Stimulated activated effector memory CD8-positive, alpha-beta T cell treated with anti-CD3 and anti-CD28 coated beads, Interleukin-12 subunit alpha, Interleukin-12 subunit beta, amount 100 ng/mL, for 72 hours (primary cell): ENCODE results near the gene NSMF.
"Not testable (repeated sequence)": the region's sequence is repeated elsewhere in the genome, so short reads cannot be mapped to it uniquely, and the experiment has no call there.

Source experiments
- ATAC-seq: fragments of 150-1000 bp; cut with Tn5 transposase; 2 replicates; pipeline ENCODE4 v1.10.0; 2021
- DNase-seq, 2 donors: peaks; one replicate each; pipeline ENCODE4 v3.0.0; 2021 to 2022; ENCODE audit warnings: low spot score in 2 of 2
- H3K27ac Mint-ChIP-seq: one replicate; pipeline ENCODE4 v1.8.0; 2022; ENCODE audit warnings: mild to moderate bottlenecking, mixed read lengths
- H3K36me3 Mint-ChIP-seq: one replicate; pipeline ENCODE4 v1.8.0; 2022; ENCODE audit warnings: mild to moderate bottlenecking, mixed read lengths
- H3K4me1 Mint-ChIP-seq: one replicate; pipeline ENCODE4 v1.8.0; 2022; ENCODE audit warnings: mixed read lengths
- H3K4me3 Mint-ChIP-seq: one replicate; pipeline ENCODE4 v1.8.0; 2022; ENCODE audit warnings: mild to moderate bottlenecking, mixed read lengths
- H3K9me3 Mint-ChIP-seq: one replicate; pipeline ENCODE4 v1.8.0; 2022; ENCODE audit warnings: mixed read lengths

Gene NSMF

GRCh38 chr9:137411645-137412380, 47.3 kb downstream of the NSMF start:
- no peaks in the 10 kb centered on the region for H3K4me1 Mint-ChIP-seq
- no peaks in the 10 kb centered on the region for H3K9me3 Mint-ChIP-seq
- ATAC-seq: peak; percentile 66
- peak overlapping the region; percentile 55 for H3K4me3 Mint-ChIP-seq
- peak; percentile 37 to 74 for DNase-seq
- H3K36me3 Mint-ChIP-seq: no peaks in the 10 kb centered on the region
- no peak overlapping the region for H3K27ac Mint-ChIP-seq

DNA sequence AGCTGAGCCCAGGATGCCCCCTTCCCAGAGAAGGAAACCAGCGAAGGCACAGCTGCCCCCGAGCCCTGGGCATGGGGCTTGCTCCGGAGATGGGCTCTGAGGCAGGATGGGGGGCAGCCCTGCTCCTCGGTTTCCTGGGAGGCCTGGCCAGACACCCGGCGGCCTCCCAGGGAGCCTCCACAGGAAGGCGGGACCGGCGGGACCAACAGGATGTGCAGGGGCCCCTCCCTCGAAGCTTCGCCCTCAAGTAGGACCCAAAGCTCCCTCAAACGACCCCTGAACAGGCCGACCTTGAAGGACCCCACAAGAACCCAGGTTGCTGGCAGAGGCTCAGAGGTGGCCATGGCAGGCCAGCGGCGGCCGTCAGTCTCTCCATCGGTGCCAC, 47.9 kb downstream of the NSMF start:
- no peaks in the 10 kb centered on the region for H3K4me1 Mint-ChIP-seq
- H3K36me3 Mint-ChIP-seq: peaks cover 1% of the 10 kb centered on the region
- no peak overlapping the region for H3K27ac Mint-ChIP-seq
- peak; percentile 4 for ATAC-seq
- H3K9me3 Mint-ChIP-seq: no peaks in the 10 kb centered on the region
- peak overlapping the region; percentile 55 for H3K4me3 Mint-ChIP-seq
- no peak for DNase-seq

GRCh38 chr9:137410891-137411249, 48.3 kb downstream of the NSMF start:
- H3K4me1 Mint-ChIP-seq: peaks cover 3% of the 10 kb centered on the region
- peak overlapping the region; percentile 55 for H3K4me3 Mint-ChIP-seq
- DNase-seq: no peak
- ATAC-seq: no peak
- no peak overlapping the region for H3K27ac Mint-ChIP-seq
- H3K9me3 Mint-ChIP-seq: no peaks in the 10 kb centered on the region
- peaks cover 5% of the 10 kb centered on the region for H3K36me3 Mint-ChIP-seq

GRCh38 chr9:137410236-137410890, 48.8 kb downstream of the NSMF start:
- not testable (repeated sequence) for H3K27ac Mint-ChIP-seq, ATAC-seq, H3K9me3 Mint-ChIP-seq, H3K36me3 Mint-ChIP-seq, DNase-seq, H3K4me1 Mint-ChIP-seq
- peak overlapping the region; percentile 55 for H3K4me3 Mint-ChIP-seq

DNA sequence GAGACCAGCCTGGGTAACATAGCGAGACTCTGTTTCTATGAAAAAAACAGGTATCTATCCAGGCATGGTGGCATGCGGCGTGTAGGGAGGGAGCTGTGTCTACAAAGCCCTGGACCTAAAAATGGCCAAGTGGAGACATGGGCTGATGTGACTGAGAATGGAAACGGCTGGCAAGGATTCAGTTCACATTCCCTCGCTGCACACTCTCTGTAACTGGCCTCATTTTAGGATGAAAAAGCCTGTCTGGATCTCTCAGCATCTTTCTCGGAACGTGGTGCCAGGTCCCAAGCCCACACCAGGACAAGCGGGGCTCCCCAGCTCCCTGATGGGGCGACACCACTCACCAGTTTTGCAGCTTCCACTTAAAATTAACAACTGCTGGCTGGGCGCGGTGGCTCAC, 49.6 kb downstream of the NSMF start:
- Mint-ChIP-seq H3K27ac (no peak overlapping the region), H3K36me3 (peaks cover 11% of the 10 kb centered on the region), H3K4me1 (peaks cover 7% of the 10 kb centered on the region), H3K9me3 (no peaks in the 10 kb centered on the region), H3K4me3 (no peak overlapping the region)
- ATAC-seq: no peak
- DNase-seq: no peak

- no peak for DNase-seq
- Mint-ChIP-seq H3K4me3 (no peak overlapping the region), H3K27ac (no peak overlapping the region), H3K4me1 (peaks cover 7% of the 10 kb centered on the region), H3K36me3 (peaks cover 16% of the 10 kb centered on the region), H3K9me3 (no peaks in the 10 kb centered on the region)
- no peak for ATAC-seq
Observed at GRCh38 chr9:137408651-137409405, 50.3 kb downstream of the NSMF start.

DNA sequence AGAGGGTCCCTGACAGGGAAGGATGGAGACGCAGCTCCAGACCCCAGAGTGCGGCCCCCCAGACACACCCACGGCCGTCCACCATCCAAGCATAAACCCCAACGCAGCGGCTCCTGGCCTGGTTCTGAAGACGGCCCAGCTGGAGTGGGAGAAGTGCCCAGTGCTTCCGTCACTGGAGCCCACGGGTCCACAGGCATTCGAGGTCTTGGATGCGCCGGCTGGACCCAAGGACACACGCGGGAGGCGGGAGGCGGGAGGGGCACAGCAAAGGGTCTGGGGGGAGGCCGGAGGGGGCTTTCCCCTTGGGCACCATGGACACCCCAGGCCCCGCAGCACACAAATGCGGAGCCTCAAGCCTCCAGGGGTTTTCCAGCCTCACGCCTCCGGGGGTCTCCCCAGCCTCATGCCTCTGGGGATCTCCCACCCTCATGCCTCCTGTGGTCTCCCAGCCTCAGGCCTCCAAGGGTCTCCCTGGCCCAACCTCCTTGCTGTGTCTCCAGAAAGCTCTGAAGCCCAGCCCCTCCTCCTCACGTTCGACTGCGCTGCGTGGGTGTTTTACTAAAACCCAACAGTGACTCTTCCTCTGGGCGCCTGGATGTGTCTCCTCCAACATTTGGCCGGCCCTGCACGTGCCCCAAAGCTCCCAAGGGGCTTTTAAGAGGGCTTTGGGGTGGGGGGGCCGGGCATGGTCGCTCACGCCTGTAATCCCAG, 51.4 kb downstream of the NSMF start:
- Mint-ChIP-seq H3K9me3 (no peaks in the 10 kb centered on the region), H3K4me1 (peaks cover 7% of the 10 kb centered on the region), H3K4me3 (no peak overlapping the region), H3K36me3 (peaks cover 16% of the 10 kb centered on the region), H3K27ac (no peak overlapping the region)
- DNase-seq (no peak), ATAC-seq (no peak)

DNA sequence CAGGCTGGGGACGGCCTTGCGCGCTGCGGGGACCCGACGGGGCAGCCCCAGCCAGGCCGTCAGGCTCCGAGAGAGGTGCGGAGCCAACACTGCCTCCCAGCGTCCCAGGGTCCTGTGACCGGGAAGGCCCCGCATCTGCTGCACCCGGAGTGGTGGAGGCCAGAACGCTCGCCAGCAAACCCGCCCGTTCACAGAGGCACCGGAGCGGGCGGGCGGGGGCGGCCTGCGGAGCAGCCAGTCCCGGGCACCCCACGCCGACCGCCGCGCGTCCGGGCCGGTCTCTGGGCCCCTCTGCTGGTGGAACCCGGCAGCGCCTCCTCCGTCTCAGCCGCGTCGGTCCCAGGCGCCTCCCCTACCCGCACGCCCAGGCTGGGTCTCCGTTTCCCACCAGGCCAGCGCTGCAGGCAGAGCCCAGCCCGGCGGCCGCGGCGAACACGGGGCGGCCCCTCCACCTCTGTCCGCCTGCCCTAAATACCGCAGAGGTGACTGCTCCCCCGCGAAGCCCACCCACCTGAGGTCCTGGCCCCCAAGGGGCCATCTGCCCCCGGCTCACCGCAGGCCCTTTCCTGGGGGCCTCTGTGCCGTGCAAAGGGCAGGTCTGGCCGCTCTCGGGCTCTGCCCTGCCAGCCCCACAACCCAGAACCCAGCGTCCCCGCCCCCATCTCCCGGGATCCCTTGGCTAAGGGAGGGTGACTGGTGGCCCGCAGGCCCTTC, 52.1 kb downstream of the NSMF start:
- no peak overlapping the region for H3K27ac Mint-ChIP-seq
- H3K4me3 Mint-ChIP-seq: no peak overlapping the region
- DNase-seq (peak; percentile 53 to 79), ATAC-seq (peak; percentile 91)
- no peaks in the 10 kb centered on the region for H3K9me3 Mint-ChIP-seq
- H3K36me3 Mint-ChIP-seq: peaks cover 16% of the 10 kb centered on the region
- peaks cover 7% of the 10 kb centered on the region for H3K4me1 Mint-ChIP-seq

DNA sequence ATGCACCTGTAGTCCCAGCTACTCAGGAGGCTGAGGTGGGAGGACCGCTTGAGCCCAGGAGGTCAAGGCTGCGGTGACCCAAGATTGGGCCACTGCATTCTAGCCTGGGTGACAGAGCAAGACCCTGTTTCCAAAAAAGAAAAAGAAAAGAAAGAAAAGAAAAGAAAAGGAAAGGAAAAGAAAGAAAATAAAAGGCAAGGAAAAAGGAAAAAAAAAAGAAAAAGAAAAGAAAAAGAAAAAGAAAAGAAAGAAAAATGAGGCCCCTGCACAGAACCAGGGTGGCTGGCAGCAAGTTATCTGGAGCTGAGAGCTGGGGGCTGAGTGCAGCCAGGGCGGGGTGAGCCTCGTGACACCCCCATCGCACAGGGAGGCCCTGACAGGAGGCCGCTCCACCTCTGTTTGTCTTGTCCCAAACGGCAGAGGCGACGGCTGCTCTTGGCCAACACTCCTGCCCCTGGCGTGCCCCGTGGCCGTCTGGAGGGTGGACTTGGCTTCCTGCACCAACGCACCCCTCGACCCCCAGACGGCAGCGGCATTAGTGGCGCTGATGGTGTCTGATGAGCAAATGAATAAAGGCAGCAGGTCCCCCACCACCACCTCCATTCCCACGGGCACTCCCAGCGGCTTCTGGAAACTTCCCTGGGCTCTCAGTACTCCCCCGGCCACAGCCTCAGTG, 52.9 kb downstream of the NSMF start:
- H3K4me3 Mint-ChIP-seq: peak overlapping the region; percentile 59
- H3K4me1 Mint-ChIP-seq: peaks cover 7% of the 10 kb centered on the region
- ATAC-seq (no peak), DNase-seq (no peak)
- H3K27ac Mint-ChIP-seq: peak overlapping the region; percentile 45
- H3K36me3 Mint-ChIP-seq: peaks cover 16% of the 10 kb centered on the region
- no peaks in the 10 kb centered on the region for H3K9me3 Mint-ChIP-seq

DNA sequence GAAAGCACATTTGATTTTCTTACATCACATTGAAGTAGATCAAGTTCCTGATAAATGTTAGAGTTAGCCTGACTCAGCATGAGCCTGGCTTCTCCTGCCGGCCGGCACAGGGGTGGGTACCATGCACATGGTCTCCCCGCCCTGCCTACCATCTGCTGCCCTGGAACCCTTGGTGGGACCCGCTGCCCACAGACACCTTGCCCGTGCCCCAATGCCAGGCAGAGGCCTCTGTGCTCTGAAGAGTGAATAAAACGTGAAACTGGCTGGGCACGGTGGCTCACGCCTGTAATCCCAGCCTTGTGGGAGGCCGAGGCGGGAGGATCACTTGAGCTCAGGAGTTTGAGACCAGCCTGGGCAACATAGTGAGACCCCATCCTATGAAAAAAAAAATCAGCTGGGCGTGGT, 53.5 kb downstream of the NSMF start:
- Mint-ChIP-seq H3K9me3 (no peaks in the 10 kb centered on the region), H3K36me3 (peaks cover 16% of the 10 kb centered on the region), H3K4me1 (peaks cover 7% of the 10 kb centered on the region), H3K27ac (peak overlapping the region; percentile 45), H3K4me3 (peak overlapping the region; percentile 59)
- ATAC-seq: no peak
- no peak for DNase-seq

DNA sequence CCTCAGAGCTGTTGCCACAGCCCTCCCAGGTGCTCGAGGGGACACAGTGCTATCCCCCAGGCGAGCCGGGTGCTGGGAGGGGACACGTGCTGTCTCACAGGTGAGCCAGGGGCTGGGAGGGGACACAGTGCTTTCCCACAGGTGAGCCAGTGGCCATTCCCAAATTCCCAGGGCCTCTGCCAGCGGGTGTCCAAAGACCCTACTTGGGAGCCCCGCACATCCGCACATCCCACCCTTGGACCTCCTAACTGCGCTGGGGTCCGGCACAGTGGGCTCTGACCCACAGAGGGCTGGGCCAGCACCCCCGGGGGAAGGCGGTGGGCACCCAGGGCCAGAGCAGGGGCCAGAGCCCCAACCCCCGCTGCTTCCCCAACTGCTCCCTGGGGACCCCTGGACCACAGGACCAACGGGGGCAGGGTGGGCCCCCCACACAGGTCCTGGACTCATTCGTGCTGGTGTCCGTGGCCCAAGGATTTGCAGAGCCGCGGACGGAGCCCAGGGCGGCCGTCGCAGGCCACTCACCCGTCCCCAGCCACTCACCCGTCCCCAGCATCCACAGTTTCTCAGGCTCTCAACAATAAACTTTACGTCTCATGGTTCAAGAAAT, 54.1 kb downstream of the NSMF start:
- no peak for ATAC-seq
- H3K4me3 Mint-ChIP-seq: no peak overlapping the region
- no peaks in the 10 kb centered on the region for H3K9me3 Mint-ChIP-seq
- H3K4me1 Mint-ChIP-seq: peaks cover 7% of the 10 kb centered on the region
- no peak for DNase-seq
- H3K27ac Mint-ChIP-seq: no peak overlapping the region
- H3K36me3 Mint-ChIP-seq: peaks cover 16% of the 10 kb centered on the region

GRCh38 chr9:137403269-137403668, 55.9 kb downstream of the NSMF start:
- no peak for DNase-seq
- peaks cover 16% of the 10 kb centered on the region for H3K4me1 Mint-ChIP-seq
- no peak overlapping the region for H3K4me3 Mint-ChIP-seq
- no peak for ATAC-seq
- H3K9me3 Mint-ChIP-seq: no peaks in the 10 kb centered on the region
- peaks cover 16% of the 10 kb centered on the region for H3K36me3 Mint-ChIP-seq
- no peak overlapping the region for H3K27ac Mint-ChIP-seq

DNA sequence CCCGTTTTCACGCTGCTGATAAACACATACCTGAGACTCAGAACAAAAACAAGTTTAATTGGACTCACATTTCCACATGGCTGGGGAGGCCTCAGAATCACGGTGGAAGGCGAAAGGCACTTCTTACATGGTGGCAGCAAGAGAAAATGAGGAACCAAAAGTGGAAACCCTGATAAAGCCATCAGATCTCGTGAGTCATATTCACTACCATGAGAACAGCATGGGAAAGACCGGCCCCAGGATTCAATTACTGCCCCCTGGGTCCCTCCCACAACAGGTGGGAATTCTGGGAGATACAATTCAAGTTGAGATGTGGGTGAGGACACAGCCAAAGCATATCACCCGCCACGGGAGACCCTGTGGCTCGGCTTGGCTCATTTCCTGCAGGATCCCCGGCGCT, 56.4 kb downstream of the NSMF start:
- Mint-ChIP-seq H3K4me3 (no peak overlapping the region), H3K4me1 (peaks cover 22% of the 10 kb centered on the region), H3K36me3 (peaks cover 16% of the 10 kb centered on the region), H3K27ac (no peak overlapping the region), H3K9me3 (no peaks in the 10 kb centered on the region)
- ATAC-seq: no peak
- no peak for DNase-seq
